Esophagus squamous epithelium (tissue), 4 donors: ENCODE measurements around the gene RFTN1.

ENCODE experiments used
- CTCF ChIP-seq, 6 experiments: fragments of 450-650 bp in 4 of 6; fragments of 200-600 bp in 2 of 6; sonication (generic) in 2 of 6; IDR thresholded peaks; one replicate each; pipeline ENCODE4 v1.5.1; 2016 to 2019; ENCODE audit warnings: antibody characterized with exemption in 6 of 6, mild to moderate bottlenecking in 4 of 6, moderate library complexity in 4 of 6
- POLR2A ChIP-seq, 4 donors: fragments of 450-650 bp; IDR thresholded peaks; one replicate each; pipeline ENCODE4 v1.6.1; 2017; ENCODE audit warnings: antibody characterized with exemption in 4 of 4, mild to moderate bottlenecking in 4 of 4, moderate library complexity in 3 of 4

GRCh38 chr3:16328124-16328523 is 185.4 kb downstream of the RFTN1 start:
- TF ChIP-seq CTCF (IDR thresholded peaks at IDR 0.05), result no peak
- TF ChIP-seq POLR2A (IDR thresholded peaks at IDR 0.05), result no peak
